OCI-LY3 (cell line): ENCODE measurements around the gene EPHB2.

ENCODE experiments used
- H2AFZ ChIP-seq: fragments of 200-600, 300-600 bp; shearing (Covaris generic); 2 replicates; pipeline ENCODE4 v1.6.0; 2014; ENCODE audit warnings: antibody characterized with exemption, low read depth, low read length
- H3K27ac ChIP-seq: fragments of 200-600, 300-600 bp; sonication (generic); 2 replicates; pipeline ENCODE4 v1.5.1; 2014; ENCODE audit warnings: mild to moderate bottlenecking, low read length, moderate library complexity, mixed read lengths
- H3K27me3 ChIP-seq: fragments of 200-600, 300-600 bp; sonication (generic); 2 replicates; pipeline ENCODE4 v1.6.1; 2014; ENCODE audit warnings: low read depth, low read length, mixed read lengths
- H3K36me3 ChIP-seq: fragments of 200-600, 300-600 bp; sonication (generic); replicated peaks from 2 replicates; pipeline ENCODE3; 2014; ENCODE audit warnings: low read depth, low read length, mixed read lengths
- H3K4me1 ChIP-seq: fragments of 300-600, 200-600 bp; sonication (generic); 2 replicates; pipeline ENCODE4 v1.6.1; 2014; ENCODE audit warnings: low read length, mixed read lengths
- H3K4me2 ChIP-seq: fragments of 200-600, 300-600 bp; sonication (generic); 2 replicates; pipeline ENCODE4 v1.6.1; 2014; ENCODE audit warnings: low read length, mixed read lengths
- H3K4me3 ChIP-seq: fragments of 300-600, 200-600 bp; sonication (generic); 2 replicates; pipeline ENCODE4 v1.5.1; 2014; ENCODE audit warnings: antibody characterized with exemption, mild to moderate bottlenecking, low read length, moderate library complexity
- H3K79me2 ChIP-seq: fragments of 300-600, 200-600 bp; shearing (Covaris generic); 2 replicates; pipeline ENCODE4 v1.6.1; 2014; ENCODE audit warnings: mild to moderate bottlenecking, low read length, mixed read lengths
- H3K9ac ChIP-seq: fragments of 300-600, 200-600 bp; shearing (Covaris generic); 2 replicates; pipeline ENCODE4 v1.6.0; 2014; ENCODE audit warnings: mild to moderate bottlenecking, low read length, moderate library complexity
- H3K9me3 ChIP-seq: fragments of 200-600, 300-600 bp; shearing (Covaris generic); 2 replicates; pipeline ENCODE4 v1.6.1; 2014; ENCODE audit warnings: low read length, mixed read lengths; ENCODE audit not compliant: insufficient read depth
- H4K20me1 ChIP-seq: fragments of 200-600, 300-600 bp; sonication (generic); 2 replicates; pipeline ENCODE4 v1.6.1; 2016; ENCODE audit warnings: low read length, mixed read lengths; ENCODE audit not compliant: insufficient read depth
- CTCF ChIP-seq: fragments of 200-600, 300-600 bp; sonication (generic); IDR thresholded peaks from 2 replicates; pipeline ENCODE4 v1.5.1; 2014; ENCODE audit warnings: antibody characterized with exemption, low read length, low read depth
- EZH2phosphoT487 ChIP-seq: fragments of 200-600 bp; shearing (Covaris generic); IDR thresholded peaks from 2 replicates; pipeline ENCODE4 v1.6.1; 2018; ENCODE audit warnings: antibody characterized with exemption, mixed run types, low read depth

Gene EPHB2

GRCh38 chr1:22878626-22879025 lies 168.0 kb downstream of the EPHB2 start:
- TF ChIP-seq EZH2phosphoT487 (no peak), CTCF (no peak)
- H4K20me1 ChIP-seq = no peaks in the 10 kb centered on the region
- H3K4me3 ChIP-seq = no peak overlapping the region
- H3K4me1 ChIP-seq = no peaks in the 10 kb centered on the region
- H2AFZ ChIP-seq = no peak overlapping the region
- H3K79me2 ChIP-seq = no peaks in the 10 kb centered on the region
- no peaks in the 10 kb centered on the region for H3K36me3 ChIP-seq
- no peaks in the 10 kb centered on the region for H3K9me3 ChIP-seq
- H3K27me3 ChIP-seq = no peaks in the 10 kb centered on the region
- H3K27ac ChIP-seq = no peak overlapping the region
- H3K9ac ChIP-seq = no peak overlapping the region
- H3K4me2 ChIP-seq = no peak overlapping the region

DNA sequence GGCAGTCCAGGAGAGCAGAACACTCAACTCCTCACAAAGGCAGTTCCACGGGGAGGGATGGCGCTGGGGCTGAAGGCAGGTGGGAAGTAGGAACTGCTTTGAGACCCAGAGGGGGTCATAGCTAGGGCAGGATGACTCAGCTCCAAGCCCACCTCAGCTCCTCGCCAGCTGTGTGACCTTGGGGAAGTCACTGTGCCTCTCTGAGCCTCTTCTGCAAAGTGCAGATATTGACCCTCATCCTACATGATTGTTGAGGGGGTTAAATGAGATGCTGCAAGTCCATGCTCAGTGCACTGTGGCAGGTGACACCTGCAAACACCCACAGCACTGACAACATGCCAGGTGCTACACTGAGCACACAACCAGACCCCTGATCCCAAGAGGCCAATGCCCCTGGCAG lies 168.8 kb downstream of the EPHB2 start:
- H3K4me3 ChIP-seq = no peak overlapping the region
- no peaks in the 10 kb centered on the region for H3K9me3 ChIP-seq
- no peaks in the 10 kb centered on the region for H4K20me1 ChIP-seq
- TF ChIP-seq CTCF (no peak), EZH2phosphoT487 (no peak)
- no peaks in the 10 kb centered on the region for H3K27me3 ChIP-seq
- H3K79me2 ChIP-seq = no peaks in the 10 kb centered on the region
- H3K36me3 ChIP-seq = no peaks in the 10 kb centered on the region
- H2AFZ ChIP-seq = no peak overlapping the region
- no peak overlapping the region for H3K27ac ChIP-seq
- H3K4me2 ChIP-seq = no peak overlapping the region
- no peaks in the 10 kb centered on the region for H3K4me1 ChIP-seq
- H3K9ac ChIP-seq = no peak overlapping the region

DNA sequence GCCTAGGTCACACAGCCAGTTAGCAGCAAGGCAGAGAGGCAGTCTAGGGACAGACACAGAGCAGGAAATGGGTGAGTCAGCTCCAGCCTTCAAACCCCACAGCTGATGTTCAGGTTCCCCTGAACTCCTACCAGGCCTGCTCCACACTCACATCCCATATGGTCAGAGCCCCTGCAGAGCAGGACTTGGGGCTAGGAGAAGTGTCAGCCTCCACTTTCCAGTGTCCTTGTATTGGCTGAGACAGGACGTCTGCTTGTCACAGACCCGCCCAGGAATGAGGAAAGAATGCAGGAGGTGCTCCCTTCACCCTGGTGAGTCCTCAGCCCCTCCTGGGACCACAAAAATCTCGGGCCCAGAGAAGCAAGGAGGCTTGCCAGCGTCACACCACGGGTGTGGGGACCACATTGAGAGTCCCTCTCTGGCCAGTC lies 169.5 kb downstream of the EPHB2 start:
- H3K36me3 ChIP-seq = no peaks in the 10 kb centered on the region
- H3K9me3 ChIP-seq = no peaks in the 10 kb centered on the region
- no peak overlapping the region for H3K27ac ChIP-seq
- H3K4me2 ChIP-seq = no peak overlapping the region
- H3K27me3 ChIP-seq = no peaks in the 10 kb centered on the region
- no peak for TF ChIP-seq CTCF
- no peak overlapping the region for H3K4me3 ChIP-seq
- no peak overlapping the region for H2AFZ ChIP-seq
- no peaks in the 10 kb centered on the region for H3K79me2 ChIP-seq
- H3K9ac ChIP-seq = no peak overlapping the region
- H4K20me1 ChIP-seq = no peaks in the 10 kb centered on the region
- no peaks in the 10 kb centered on the region for H3K4me1 ChIP-seq

DNA sequence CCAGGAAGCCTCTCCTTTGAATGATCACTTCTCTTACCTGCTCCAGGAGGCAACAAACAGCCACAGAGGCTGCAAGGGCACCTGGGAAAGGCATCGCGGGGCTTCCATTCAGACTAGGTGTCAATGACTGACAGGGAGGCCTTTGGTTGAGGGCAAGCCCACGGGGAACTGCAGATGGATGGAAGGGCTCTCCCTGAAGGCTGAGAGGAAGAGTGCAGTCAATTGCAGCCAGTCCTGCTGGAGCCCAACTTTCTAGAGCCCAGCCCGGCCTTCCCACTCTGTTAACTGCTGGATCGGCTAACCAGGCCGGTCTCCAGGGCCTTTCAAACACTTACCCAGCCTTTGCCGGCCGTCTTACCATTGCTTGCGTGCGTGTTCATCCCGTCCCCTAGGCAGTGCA lies 172.8 kb downstream of the EPHB2 start:
- no peaks in the 10 kb centered on the region for H3K27me3 ChIP-seq
- H3K36me3 ChIP-seq = no peaks in the 10 kb centered on the region
- H4K20me1 ChIP-seq = no peaks in the 10 kb centered on the region

More for the DNA sequence above, 172.8 kb downstream of the EPHB2 start:
- H3K9me3 ChIP-seq = no peaks in the 10 kb centered on the region
- no peak overlapping the region for H2AFZ ChIP-seq
- TF ChIP-seq EZH2phosphoT487 (no peak), CTCF (no peak)
- no peaks in the 10 kb centered on the region for H3K4me1 ChIP-seq
- no peak overlapping the region for H3K27ac ChIP-seq
- H3K4me2 ChIP-seq = no peak overlapping the region
- no peaks in the 10 kb centered on the region for H3K79me2 ChIP-seq
- no peak overlapping the region for H3K4me3 ChIP-seq
- no peak overlapping the region for H3K9ac ChIP-seq
